Gastroesophageal sphincter (tissue), 4 donors: ENCODE results near the gene SYNDIG1. TPM values are rescaled to one million over a fixed set of nuclear protein-coding genes. Genes with fewer than 3 reads are reported as not detected.

ENCODE experiments used
- ATAC-seq: fragments of 150-250 bp; one replicate; pipeline ENCODE4 v1.9.1; 2016; ENCODE audit warnings: mild to moderate bottlenecking, moderate library complexity
- H3K27ac ChIP-seq, 4 donors: fragments of 200-600 bp; sonication (generic) in 3 of 4; 1 replicate in 3 of 4; 2 replicates in 1 of 4; pipeline ENCODE4 v1.5.1; 2016 to 2019
- H3K27me3 ChIP-seq: fragments of 200-600 bp; sonication (generic); one replicate; pipeline ENCODE4 v1.5.1; 2019
- H3K36me3 ChIP-seq, 2 donors: fragments of 200-600 bp; sonication (generic); one replicate each; pipeline ENCODE4 v1.5.1; 2019; ENCODE audit warnings: control low read depth in 1 of 2
- H3K4me1 ChIP-seq, 3 donors: fragments of 200-600 bp; sonication (generic); 1 replicate in 2 of 3; 2 replicates in 1 of 3; pipeline ENCODE4 v1.5.1; 2016 to 2019; ENCODE audit warnings: control low read depth in 2 of 3
- H3K4me3 ChIP-seq, 2 donors: fragments of 200-600 bp; sonication (generic); one replicate each; pipeline ENCODE4 v1.5.1; 2019; ENCODE audit warnings: mild to moderate bottlenecking in 1 of 2, moderate library complexity in 1 of 2
- H3K9me3 ChIP-seq, 3 donors: fragments of 200-600 bp; sonication (generic); one replicate each; pipeline ENCODE4 v1.5.1; 2017 to 2019; ENCODE audit warnings: control low read depth in 2 of 3
- EP300 ChIP-seq: sonication (generic); formaldehyde crosslinking; IDR thresholded peaks from one replicate; pipeline ENCODE4 v1.6.1; 2017; ENCODE audit warnings: antibody characterized with exemption, mild to moderate bottlenecking
- POLR2A ChIP-seq, 2 donors: fragments of 450-650 bp; IDR thresholded peaks; one replicate each; pipeline ENCODE4 v1.6.1; 2017; ENCODE audit warnings: antibody characterized with exemption in 2 of 2, mild to moderate bottlenecking in 2 of 2, moderate library complexity in 1 of 2
- POLR2AphosphoS5 ChIP-seq: sonication (generic); formaldehyde crosslinking; IDR thresholded peaks from one replicate; pipeline ENCODE4 v1.6.1; 2017; ENCODE audit warnings: antibody characterized with exemption
- WGBS, 2 donors: methylation state at CpG; one replicate each; pipeline ENCODE4 v1.1.5; 2018; ENCODE audit warnings: low coverage in 1 of 2; 5-methylcytosine and 5-hydroxymethylcytosine counted together
- total RNA-seq, 4 donors: library from RNA; depleted of rRNA; stranded (reverse); fragments of >200 nt; gene quantifications; one replicate each; pipeline ENCODE4 v1.1.0, GENCODE V29; 2016
- TF ChIP-seq, protein P1 (sequence below), 4 experiments: fragments of 200-600 bp in 2 of 4; fragments of 450-650 bp in 2 of 4; sonication (generic) in 1 of 4; IDR thresholded peaks; one replicate each; pipeline ENCODE4 v1.5.1; 2017 to 2019; ENCODE audit warnings: antibody characterized with exemption in 4 of 4, mild to moderate bottlenecking in 2 of 4, moderate library complexity in 2 of 4

SYNDIG1 gene
- total RNA-seq, 4 donors from 2014 or later, result 0.15 to 0.40 (median 0.16) TPM; not detected in 1

DNA sequence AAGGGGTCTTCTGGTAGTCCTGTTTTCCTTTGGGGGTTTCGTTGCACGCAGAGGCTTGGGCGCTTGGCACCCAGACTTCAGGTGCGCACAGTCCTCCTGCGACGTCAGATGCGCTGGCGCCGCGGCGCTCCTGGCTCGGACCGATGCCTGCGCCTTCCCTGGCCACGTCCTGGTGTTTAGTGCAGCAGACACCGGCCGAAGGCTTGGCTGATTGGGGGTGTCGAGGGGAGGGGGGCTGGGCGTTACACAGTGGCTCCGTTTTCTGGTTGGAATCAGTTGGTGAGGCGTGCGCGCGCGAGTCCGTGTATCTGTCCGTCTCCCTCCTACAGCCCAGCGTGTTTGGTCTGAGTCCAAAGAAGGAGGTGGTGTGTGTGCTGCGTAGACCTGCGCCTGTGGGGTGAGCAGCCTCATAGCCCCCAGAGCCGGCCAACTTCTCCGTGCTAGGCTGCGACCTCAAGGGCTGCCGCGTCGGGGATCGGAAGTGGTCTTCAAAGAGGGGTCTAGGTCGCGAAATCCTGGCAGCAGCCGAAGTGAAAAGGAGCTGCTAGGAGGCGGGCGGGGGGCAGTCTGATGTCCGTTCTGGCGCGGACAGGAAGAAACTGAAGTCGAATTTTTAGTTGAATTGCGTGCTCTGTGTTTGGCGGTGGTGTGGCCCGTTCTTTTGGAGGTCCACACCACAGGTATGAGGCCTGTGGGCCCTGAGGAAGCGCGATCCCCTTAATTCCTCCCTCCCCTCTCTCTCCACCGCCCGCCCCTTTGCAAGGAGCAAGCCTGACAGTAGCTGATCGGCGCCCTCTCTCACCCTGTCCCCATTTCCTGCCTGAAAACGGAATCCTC lies 1.5 kb downstream of the SYNDIG1 start:
- peak overlapping the region in 1 of 2 donors; percentile 52 for H3K4me3 ChIP-seq
- no peaks in the 10 kb centered on the region for H3K9me3 ChIP-seq
- no peak for ATAC-seq
- WGBS, 2 donors, result 9% methylated on average over 6 to 16 of the region's 56 CpGs
- TF ChIP-seq, protein P1, sequence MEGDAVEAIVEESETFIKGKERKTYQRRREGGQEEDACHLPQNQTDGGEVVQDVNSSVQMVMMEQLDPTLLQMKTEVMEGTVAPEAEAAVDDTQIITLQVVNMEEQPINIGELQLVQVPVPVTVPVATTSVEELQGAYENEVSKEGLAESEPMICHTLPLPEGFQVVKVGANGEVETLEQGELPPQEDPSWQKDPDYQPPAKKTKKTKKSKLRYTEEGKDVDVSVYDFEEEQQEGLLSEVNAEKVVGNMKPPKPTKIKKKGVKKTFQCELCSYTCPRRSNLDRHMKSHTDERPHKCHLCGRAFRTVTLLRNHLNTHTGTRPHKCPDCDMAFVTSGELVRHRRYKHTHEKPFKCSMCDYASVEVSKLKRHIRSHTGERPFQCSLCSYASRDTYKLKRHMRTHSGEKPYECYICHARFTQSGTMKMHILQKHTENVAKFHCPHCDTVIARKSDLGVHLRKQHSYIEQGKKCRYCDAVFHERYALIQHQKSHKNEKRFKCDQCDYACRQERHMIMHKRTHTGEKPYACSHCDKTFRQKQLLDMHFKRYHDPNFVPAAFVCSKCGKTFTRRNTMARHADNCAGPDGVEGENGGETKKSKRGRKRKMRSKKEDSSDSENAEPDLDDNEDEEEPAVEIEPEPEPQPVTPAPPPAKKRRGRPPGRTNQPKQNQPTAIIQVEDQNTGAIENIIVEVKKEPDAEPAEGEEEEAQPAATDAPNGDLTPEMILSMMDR (IDR thresholded peaks at IDR 0.05), result no peak
- TF ChIP-seq POLR2A (IDR thresholded peaks at IDR 0.05), result no peak
- no peak for TF ChIP-seq POLR2AphosphoS5
- no peak for TF ChIP-seq EP300
- H3K27me3 ChIP-seq, result peaks cover 80% of the 10 kb centered on the region
- no peak overlapping the region for H3K27ac ChIP-seq
- no peaks in the 10 kb centered on the region for H3K36me3 ChIP-seq
- peaks cover 0 to 26% (median 5%) of the 10 kb centered on the region in 3 donors for H3K4me1 ChIP-seq

DNA sequence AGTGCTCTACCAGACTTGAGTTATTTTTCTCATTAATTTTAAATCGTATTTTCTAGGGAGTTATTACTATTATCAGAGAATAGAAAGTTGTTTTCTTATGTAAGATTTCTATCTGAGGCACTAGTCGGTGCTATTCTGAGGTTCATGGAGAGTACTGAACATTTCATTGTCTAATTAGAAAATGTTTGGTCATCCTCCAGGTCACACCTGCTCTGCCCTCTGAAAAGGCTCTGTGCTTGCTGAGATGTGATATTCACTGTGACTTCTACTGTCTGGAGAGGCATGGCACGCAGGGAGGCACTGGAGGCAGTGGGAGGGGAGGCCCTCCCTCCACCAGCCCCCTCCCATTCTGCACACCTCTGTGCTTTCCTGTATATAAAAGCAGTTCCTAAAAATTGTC lies 3.0 kb downstream of the SYNDIG1 start:
- H3K36me3 ChIP-seq, result no peaks in the 10 kb centered on the region
- 80 to 94% methylated on average over 2 to 3 of the region's 3 CpGs for WGBS, 2 donors
- H3K27me3 ChIP-seq, result peaks cover 78% of the 10 kb centered on the region
- H3K27ac ChIP-seq, result no peak overlapping the region
- no peak for ATAC-seq
- H3K4me3 ChIP-seq, result no peak overlapping the region
- TF ChIP-seq, protein P1 (IDR thresholded peaks at IDR 0.05), result no peak
- no peak for TF ChIP-seq EP300
- no peak for TF ChIP-seq POLR2AphosphoS5
- no peaks in the 10 kb centered on the region for H3K9me3 ChIP-seq
- peaks cover 0 to 26% (median 5%) of the 10 kb centered on the region in 3 donors for H3K4me1 ChIP-seq

DNA sequence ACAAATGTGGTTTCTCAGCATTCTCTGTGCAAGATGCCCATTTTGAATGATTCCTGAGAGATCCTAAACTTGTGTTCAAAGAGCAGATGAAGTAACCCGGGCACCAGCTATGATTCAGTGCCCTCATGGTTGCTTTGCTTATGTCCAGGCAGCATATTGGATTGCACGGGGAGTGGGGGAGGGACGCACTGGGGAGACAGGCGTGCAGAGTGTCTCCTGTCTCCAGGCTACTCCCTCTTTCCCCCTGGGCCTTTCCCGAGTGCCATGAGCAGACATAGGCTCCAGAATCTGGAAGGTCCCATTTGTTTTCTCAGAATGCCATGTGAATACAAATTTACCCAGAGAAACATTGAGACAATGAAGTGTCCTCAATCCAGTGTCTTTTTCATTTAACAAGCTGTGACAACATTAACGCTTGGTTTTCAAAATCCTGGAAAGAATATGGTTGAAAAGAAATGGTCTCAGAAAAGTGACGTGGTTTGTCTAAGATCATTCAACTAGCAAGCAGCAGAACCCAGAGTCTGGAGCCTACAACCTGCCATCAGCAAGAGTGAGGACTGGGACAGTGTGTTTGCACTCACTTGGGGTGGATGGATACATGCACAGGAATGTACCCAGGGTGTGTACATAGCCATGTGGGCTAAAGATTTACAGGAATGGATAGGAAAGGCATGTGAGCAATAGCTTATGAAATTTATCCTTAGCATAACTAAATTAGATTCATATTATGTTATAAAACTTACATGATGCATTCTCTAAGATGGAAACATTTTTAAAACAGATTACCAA lies 4.2 kb downstream of the SYNDIG1 start:
- no peak overlapping the region for H3K27ac ChIP-seq
- H3K9me3 ChIP-seq, result no peaks in the 10 kb centered on the region
- no peak for ATAC-seq
- H3K4me1 ChIP-seq, result peaks cover 0 to 26% (median 5%) of the 10 kb centered on the region in 3 donors
- WGBS, 2 donors, result 75 to 90% methylated on average over 2 to 6 of the region's 7 CpGs
- peaks cover 68% of the 10 kb centered on the region for H3K27me3 ChIP-seq
- no peaks in the 10 kb centered on the region for H3K36me3 ChIP-seq
- H3K4me3 ChIP-seq, result no peak overlapping the region
- no peak for TF ChIP-seq POLR2AphosphoS5
- no peak for TF ChIP-seq EP300
- no peak for TF ChIP-seq POLR2A (IDR thresholded peaks at IDR 0.05)
- TF ChIP-seq, protein P1 (IDR thresholded peaks at IDR 0.05), result no peak

DNA sequence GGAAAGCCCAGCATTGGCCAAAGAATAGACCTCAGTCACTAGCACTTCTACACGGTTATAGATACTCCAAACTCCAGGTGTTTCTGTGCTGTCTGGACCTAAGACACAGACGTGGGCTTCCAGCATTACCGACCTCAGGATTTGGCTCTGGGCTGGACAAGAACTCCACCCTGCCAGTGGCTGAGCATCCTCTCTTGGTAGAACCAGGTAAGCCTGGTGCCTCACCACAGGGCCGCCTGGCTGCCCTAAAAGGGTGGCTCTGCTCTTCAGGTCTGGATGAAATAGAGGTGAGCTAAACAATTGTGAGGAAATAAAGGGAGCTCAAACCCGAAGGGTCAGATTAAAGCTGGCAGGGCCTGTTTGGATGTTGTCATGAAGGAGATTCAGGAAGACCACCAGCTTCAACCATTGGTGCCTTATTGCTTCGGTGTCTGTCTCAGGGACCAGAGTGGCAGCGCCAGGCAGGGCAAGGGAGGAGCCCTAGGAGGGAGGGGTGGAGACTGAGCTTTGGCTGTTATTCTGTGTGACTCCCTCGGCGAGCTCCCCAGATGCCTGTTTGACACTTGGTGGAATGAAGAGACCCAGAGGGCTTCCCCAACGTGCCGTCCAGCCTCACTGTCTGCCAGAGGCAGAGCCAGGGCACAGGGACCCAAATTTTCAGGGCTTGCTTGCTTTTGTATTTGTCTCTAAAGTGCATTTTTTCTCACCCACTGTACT lies 8.6 kb downstream of the SYNDIG1 start:
- H3K4me1 ChIP-seq, result no peaks in the 10 kb centered on the region
- no peak overlapping the region for H3K4me3 ChIP-seq
- WGBS, 2 donors, result 43 to 79% methylated on average over 3 to 6 of the region's 11 CpGs
- ATAC-seq, result no peak
- H3K27me3 ChIP-seq, result peaks cover 42% of the 10 kb centered on the region
- no peaks in the 10 kb centered on the region for H3K36me3 ChIP-seq
- TF ChIP-seq EP300, result no peak
- TF ChIP-seq POLR2AphosphoS5, result no peak
- no peak for TF ChIP-seq POLR2A (IDR thresholded peaks at IDR 0.05)
- H3K9me3 ChIP-seq, result no peaks in the 10 kb centered on the region
- H3K27ac ChIP-seq, result no peak overlapping the region

DNA sequence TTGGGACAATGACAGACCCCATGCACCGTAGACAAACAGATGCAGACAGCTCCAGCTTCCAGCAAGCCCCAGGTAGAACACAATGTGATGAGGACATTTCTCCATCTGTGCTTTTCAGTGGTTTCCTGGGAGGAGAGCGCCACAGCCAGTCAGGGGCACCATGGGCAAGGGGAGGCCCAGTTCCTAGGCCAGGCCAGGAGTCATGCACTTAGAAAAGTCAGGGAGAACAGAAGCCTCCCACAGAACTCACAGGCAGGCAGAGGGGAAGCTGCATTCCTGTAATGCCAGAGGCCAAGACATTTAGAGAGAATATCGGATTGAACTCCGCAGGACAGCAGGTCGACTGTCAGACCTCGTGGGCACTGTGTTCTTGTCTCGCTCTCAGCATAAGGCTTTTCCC lies 9.2 kb downstream of the SYNDIG1 start:
- no peak overlapping the region for H3K27ac ChIP-seq
- H3K4me3 ChIP-seq, result no peak overlapping the region
- ATAC-seq, result no peak
- WGBS, 2 donors, result 74% methylated on average over 4 of the region's 7 CpGs; no CpG with 5 or more reads in 1 of the 2 donors
- H3K9me3 ChIP-seq, result no peaks in the 10 kb centered on the region
- peaks cover 39% of the 10 kb centered on the region for H3K27me3 ChIP-seq
- no peaks in the 10 kb centered on the region for H3K36me3 ChIP-seq
- TF ChIP-seq EP300 (no peak), POLR2AphosphoS5 (no peak), POLR2A (IDR thresholded peaks at IDR 0.05) (no peak)
- TF ChIP-seq, protein P1 (IDR thresholded peaks at IDR 0.05), result no peak
- no peaks in the 10 kb centered on the region for H3K4me1 ChIP-seq
